ENCODE data around the gene SPNS3.

GRCh38 chr17:4534928-4535666, 101.4 kb downstream of the SPNS3 start:
- TF ChIP-seq YY1 (IDR thresholded peaks at IDR 0.05) (no peak), CTCF (IDR thresholded peaks at IDR 0.05; ENCODE audit: low read depth, low read length, missing input control) (no peak), TAF1 (conservative IDR thresholded peaks at IDR 0.05) (no peak), MAX (IDR thresholded peaks at IDR 0.05) (no peak)

Measured in liver (tissue), 3 donors.